AG09319 (cell line): ENCODE measurements around the gene SNRNP48.

Experiments
- DNase-seq: peaks from one replicate; pipeline ENCODE4 v3.0.0-alpha.2; 2010; ENCODE audit warnings: low read depth; ENCODE audit errors: extremely low read depth
- TF ChIP-seq, protein P1 (sequence below): IDR thresholded peaks from 2 replicates; pipeline ENCODE4 v1.5.1; 2011; ENCODE audit warnings: low read depth, mild to moderate bottlenecking, inconsistent platforms, low read length, moderate library complexity

Gene SNRNP48

DNA sequence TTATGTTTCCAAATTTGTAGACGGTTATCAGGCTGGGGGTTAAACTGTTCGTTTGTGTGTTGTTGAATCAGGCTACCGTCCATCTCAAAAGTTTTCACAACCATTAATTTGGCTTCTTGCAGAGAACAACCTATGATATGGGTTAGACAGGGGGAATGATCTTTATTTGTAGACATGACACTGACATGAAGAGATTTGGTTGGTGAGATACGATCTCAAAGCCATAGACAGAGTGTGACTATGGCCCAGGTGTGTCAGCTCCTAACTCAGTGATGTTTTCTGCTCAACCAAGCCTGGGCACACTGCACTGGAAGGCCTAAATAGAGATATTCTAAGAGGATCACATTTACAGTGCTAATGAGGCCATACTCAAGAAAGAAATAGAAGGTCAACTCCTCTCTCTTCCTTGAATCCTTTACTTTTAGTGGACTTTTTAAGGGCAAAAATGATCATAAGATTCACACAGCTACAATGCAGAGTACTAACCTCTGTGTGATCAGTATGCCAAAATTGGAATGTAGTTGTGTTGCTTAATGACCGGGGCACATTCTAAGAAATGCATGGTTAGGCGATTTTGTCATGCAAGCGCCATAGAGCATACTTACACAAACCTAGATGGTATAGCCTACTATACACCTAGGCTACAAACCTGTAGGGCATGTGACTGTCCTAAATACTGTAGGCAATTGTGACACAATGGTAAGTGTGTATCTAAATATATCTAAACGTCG is 17.6 kb upstream of the SNRNP48 start:
- TF ChIP-seq, protein P1, sequence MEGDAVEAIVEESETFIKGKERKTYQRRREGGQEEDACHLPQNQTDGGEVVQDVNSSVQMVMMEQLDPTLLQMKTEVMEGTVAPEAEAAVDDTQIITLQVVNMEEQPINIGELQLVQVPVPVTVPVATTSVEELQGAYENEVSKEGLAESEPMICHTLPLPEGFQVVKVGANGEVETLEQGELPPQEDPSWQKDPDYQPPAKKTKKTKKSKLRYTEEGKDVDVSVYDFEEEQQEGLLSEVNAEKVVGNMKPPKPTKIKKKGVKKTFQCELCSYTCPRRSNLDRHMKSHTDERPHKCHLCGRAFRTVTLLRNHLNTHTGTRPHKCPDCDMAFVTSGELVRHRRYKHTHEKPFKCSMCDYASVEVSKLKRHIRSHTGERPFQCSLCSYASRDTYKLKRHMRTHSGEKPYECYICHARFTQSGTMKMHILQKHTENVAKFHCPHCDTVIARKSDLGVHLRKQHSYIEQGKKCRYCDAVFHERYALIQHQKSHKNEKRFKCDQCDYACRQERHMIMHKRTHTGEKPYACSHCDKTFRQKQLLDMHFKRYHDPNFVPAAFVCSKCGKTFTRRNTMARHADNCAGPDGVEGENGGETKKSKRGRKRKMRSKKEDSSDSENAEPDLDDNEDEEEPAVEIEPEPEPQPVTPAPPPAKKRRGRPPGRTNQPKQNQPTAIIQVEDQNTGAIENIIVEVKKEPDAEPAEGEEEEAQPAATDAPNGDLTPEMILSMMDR, result no peak

GRCh38 chr6:7574500-7574899 is 15.5 kb upstream of the SNRNP48 start:
- TF ChIP-seq, protein P1, result no peak
- no peak for DNase-seq

More for the DNA sequence above, 17.6 kb upstream of the SNRNP48 start:
- DNase-seq, result no peak

DNA sequence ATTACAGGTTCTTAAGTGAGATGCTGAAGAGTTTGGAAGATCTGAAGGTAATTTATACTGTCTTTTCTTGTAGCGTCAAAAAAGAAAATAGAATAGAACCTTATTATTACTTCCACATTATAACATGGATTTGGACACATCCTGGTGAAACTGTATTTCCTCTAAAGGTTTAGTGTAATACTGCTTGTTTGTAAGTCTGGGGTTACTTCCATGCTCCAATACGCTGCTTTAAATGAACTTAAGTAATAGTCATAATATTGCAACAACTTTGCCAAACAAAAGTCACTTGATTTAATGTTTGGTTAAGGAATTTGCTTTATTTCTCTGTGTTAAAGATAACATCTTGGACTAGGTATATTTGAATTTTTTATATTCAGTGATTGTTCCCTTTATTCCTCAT is 11.5 kb upstream of the SNRNP48 start:
- DNase-seq, result no peak
- TF ChIP-seq, protein P1, result no peak

DNA sequence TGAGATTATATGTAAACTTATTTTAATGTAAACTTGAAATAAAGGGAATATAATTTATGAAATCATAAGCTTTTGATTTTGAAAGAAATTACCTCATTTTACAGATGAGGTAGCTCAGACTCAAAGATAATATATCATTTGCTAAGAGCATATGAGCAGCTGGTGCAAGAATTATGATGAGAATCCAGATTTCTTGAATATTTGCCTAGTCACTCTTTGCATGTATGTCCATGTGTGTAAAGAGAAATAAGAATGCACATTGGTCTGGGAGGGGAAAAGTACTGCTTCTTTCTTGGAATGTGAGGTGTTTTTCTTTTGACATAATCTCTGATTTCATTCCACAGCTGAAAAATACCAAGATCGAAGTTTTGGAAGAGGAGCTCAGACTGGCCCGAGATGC is 11.1 kb upstream of the SNRNP48 start:
- TF ChIP-seq, protein P1, result no peak
- no peak for DNase-seq

- DNase-seq, result no peak
- TF ChIP-seq, protein P1, result no peak
Observed at GRCh38 chr6:7579851-7580250, 10.1 kb upstream of the SNRNP48 start.

- DNase-seq, result no peak
- TF ChIP-seq, protein P1, result no peak
Observed at GRCh38 chr6:7580537-7580926, 9.5 kb upstream of the SNRNP48 start.

GRCh38 chr6:7580927-7581618 is 8.9 kb upstream of the SNRNP48 start:
- TF ChIP-seq, protein P1, result no peak
- DNase-seq, result no peak
